IPS-NIHi11 (cell line): Measurements from ENCODE around the gene SDF4.
"Not testable (repeated sequence)": the region's sequence is repeated elsewhere in the genome, so short reads cannot be mapped to it uniquely, and the experiment has no call there.

Experiments used
- DNase-seq: peaks from one replicate; pipeline ENCODE4 v3.0.0; 2012; ENCODE audit warnings: mixed read lengths, low spot score

Gene SDF4

GRCh38 chr1:1198423-1199140, 33.2 kb downstream of the SDF4 start:
- DNase-seq, result no peak

- DNase-seq, result no peak
These were observed 34.0 kb downstream of the SDF4 start for GRCh38 chr1:1197551-1198422.

DNA sequence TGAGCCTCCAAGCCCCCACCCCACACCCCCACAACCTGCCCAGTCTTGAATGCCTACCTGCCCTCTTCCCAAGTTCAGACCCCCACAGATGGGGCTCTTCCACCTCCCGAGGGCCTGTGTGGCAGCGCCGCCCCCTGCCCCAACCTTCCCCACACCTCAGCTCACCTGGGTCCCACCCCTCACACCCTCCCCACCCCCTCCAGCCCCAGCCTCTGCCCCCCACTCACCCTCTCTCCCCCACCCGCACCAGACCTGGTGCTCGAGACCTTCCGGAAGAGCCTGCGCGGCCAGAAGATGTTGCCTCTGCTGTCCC, 34.7 kb downstream of the SDF4 start:
- no peak for DNase-seq

- DNase-seq, result no peak
These were observed 35.2 kb downstream of the SDF4 start for GRCh38 chr1:1196431-1197187.

DNA sequence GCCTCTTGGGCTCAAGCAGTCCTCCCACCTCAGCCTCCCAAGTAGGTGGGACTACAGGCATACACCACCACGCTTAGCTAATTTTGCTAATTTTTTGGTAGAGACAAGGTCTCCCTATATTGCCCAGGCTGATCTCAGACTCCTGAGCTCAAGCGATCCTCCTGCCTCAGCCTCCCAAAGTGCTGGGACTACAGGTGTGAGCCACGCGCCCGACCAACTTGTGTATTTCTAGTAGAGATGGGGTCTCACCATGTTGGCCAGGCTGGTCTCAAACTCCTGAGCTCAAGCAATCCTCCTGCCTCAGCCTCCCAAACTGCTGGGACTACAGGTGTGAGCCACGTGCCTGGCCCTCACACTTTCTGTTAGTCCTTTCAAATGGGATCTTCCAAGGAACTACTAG, 36.1 kb downstream of the SDF4 start:
- not testable (repeated sequence) for DNase-seq

DNA sequence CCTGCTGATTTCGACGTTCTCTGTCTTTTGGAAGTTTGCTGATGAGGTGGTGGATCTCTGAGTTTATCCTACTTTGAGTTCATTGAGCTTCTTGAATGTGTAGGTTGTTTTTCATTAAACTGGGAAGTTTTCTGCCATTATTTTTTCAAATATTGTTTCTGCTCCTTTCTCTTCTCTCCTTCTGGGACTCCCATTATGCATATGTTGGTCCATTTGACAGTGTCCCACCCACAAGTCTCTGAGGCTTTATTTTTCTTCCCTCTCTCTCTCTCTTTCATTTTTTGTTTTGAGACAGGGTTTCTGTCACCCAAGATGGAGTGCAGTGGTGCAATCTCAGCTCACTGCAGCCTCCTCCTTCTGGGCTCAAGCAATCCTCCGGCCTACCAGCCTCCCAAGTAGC, 37.1 kb downstream of the SDF4 start:
- DNase-seq, result no peak

DNA sequence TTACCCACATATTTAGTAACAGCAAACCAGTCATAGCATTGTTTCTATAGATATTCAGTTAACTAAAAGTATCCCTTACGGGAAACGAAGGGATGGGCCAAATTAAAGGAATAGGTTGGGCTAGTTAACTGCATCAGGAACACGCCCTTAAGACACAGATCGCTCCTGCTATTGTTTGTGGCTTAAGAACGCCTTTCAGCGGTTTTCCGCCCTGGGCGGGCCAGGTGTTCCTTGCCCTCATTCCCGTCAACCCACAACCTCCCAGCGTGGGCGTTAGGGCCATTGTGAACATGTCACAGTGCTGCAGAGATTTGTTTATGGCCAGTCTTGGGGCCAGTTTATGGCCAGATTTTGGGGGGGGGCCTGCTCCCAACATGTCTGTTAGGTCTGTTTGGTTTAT, 40.1 kb downstream of the SDF4 start:
- DNase-seq, result no peak

GRCh38 chr1:1189111-1189510, 42.7 kb downstream of the SDF4 start:
- DNase-seq, result no peak

DNA sequence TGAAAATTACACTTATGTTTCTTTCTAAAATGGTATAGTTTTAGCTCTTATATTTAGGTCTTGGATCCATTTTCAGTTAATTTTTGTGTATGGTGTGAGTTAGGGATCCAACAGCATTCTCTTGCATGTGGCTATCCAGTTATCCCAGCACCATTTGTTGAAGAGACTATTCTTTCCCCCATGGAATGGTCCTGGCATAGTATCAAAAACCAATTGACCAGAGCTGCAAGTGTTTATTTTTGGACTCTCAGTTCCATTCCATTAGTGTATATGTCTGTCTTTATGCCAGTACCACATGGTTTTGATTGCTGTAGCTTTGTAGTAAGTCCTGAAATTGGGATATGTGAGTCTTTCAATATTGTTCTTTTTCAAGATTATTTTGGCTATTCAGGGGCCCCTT, 43.9 kb downstream of the SDF4 start:
- no peak for DNase-seq

DNA sequence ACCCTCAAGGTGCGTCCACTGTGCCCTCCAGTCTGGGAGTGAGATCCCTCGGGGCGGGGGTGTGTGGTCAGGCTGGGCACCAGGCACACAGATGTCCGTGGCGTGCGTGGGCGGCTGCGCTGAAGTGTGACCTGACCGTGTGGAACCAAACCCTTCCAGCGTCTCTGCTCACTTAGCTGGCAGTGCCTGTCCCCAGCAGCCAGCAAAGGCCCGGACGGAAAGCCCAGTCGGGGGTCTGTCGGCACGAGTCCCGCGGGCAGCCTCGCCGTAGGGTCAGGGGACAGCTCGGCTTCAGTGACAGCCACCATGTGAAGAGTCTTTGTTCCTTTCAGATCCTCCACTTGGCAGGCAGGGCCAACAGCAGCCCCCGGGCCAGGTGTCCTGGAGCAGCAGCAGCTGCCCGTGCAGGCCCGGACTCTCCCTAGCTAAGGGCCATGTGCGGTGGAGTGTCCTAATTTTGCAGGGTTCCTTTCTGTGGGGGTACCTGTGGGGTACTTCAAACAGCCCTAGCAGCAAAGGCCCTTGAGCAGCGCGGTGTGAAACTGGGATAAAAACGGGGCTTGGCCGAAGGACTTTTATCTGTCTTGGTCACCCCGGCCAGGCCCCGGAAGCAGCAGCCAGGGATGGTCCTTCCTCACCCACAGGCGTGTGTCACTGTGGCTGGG, 46.6 kb downstream of the SDF4 start:
- peak; percentile 13 for DNase-seq

GRCh38 chr1:1183833-1184775, 47.7 kb downstream of the SDF4 start:
- peak; percentile 12 for DNase-seq

DNA sequence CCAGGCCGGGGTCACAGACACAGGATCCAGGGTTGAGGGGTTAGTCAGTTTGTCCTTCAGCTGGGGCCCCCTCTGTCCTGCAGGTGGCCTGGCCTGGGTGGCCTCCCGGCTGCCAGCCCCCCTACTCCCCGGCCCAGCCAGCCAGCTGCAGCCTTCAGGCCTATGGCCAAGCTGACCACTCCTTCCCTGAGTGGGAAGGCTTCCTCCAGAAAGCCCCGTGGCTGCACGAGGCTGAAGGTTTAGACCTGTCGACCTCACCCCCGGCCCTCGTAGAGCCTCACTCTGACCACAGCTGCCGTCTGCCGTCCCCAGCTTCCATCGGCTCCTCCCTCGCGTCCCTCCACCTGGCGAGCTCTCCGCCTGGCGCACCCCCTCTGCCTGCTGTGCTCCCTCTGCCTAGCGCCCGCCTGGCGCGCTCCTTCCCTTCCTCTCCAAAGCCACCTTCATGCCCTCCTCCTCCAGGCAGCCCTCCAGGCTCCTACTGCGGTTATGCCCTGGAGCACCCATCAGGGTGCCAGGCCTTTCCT, 48.5 kb downstream of the SDF4 start:
- peak; percentile 24 for DNase-seq

- peak; percentile 37 for DNase-seq
These were observed 49.1 kb downstream of the SDF4 start for GRCh38 chr1:1182491-1183220.

GRCh38 chr1:1181938-1182410, 49.8 kb downstream of the SDF4 start:
- peak; percentile 34 for DNase-seq

GRCh38 chr1:1181129-1181937, 50.5 kb downstream of the SDF4 start:
- peak; percentile 16 for DNase-seq

- peak; percentile 60 for DNase-seq
These were observed 51.6 kb downstream of the SDF4 start for GRCh38 chr1:1179983-1180861.

- peak; percentile 30 for DNase-seq
These were observed 52.3 kb downstream of the SDF4 start for GRCh38 chr1:1179346-1179982.
